Activated naive CD4-positive, alpha-beta T cell treated with anti-CD3 and anti-CD28 coated beads, Interleukin-2, amount 50 U/mL, for 24 hours (primary cell): Measurements from ENCODE around the gene MTG2.

ENCODE experiments used
- H3K27ac Mint-ChIP-seq: one replicate; pipeline ENCODE4 v1.8.0; 2021; ENCODE audit warnings: mild to moderate bottlenecking, mixed read lengths
- H3K27me3 Mint-ChIP-seq: one replicate; pipeline ENCODE4 v1.8.0; 2021; ENCODE audit warnings: mixed read lengths
- H3K36me3 Mint-ChIP-seq: one replicate; pipeline ENCODE4 v1.8.0; 2021; ENCODE audit warnings: mixed read lengths
- H3K4me1 Mint-ChIP-seq: one replicate; pipeline ENCODE4 v1.8.0; 2021; ENCODE audit warnings: mixed read lengths
- H3K4me3 Mint-ChIP-seq: one replicate; pipeline ENCODE4 v1.8.0; 2021; ENCODE audit warnings: mild to moderate bottlenecking, mixed read lengths
- H3K9me3 Mint-ChIP-seq: one replicate; pipeline ENCODE4 v1.8.0; 2021; ENCODE audit warnings: mixed read lengths

MTG2 gene

DNA sequence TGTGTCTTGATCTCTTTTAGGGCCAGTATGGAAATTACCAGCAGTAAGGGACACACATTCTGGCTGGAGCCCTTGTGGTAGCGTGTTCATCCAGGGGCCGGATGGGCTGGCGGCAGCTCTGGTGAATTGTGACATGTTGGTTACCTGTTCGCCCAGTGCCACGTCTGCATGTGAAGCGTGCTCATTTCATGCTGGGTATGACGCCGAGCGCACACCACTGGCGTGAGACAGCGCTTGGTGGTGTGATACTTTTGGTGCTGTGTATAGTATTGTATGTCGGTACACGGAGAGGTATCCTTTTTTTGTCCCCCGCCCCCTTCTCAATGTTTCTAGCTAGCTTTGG, 3.7 kb upstream of the MTG2 start:
- no peak overlapping the region for H3K27ac Mint-ChIP-seq
- H3K9me3 Mint-ChIP-seq, result no peaks in the 10 kb centered on the region
- H3K4me1 Mint-ChIP-seq, result peaks cover 16% of the 10 kb centered on the region
- peaks cover 4% of the 10 kb centered on the region for H3K36me3 Mint-ChIP-seq
- H3K27me3 Mint-ChIP-seq, result no peaks in the 10 kb centered on the region
- H3K4me3 Mint-ChIP-seq, result no peak overlapping the region

DNA sequence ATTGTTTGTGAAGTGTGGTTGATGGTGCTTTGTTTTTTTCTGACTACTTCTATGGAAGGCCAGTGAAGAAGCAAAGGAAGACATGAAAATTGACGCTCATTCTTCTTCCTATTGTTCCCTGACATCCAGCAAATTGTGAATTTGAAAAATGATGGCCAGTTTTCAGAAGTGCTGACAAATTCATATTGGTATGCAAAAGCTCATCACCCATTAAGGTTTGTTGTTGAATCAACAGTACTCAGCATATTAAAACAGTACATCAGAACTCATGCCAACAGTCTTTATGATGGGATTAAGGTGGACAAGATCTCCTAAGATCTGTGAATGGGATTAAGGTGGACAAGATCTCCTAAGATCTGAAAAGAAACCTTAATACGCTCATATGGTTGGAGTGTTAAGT, 1.0 kb upstream of the MTG2 start:
- Mint-ChIP-seq H3K4me3 (peak overlapping the region; percentile 92), H3K27me3 (no peaks in the 10 kb centered on the region), H3K9me3 (no peaks in the 10 kb centered on the region), H3K4me1 (peaks cover 28% of the 10 kb centered on the region), H3K36me3 (no peaks in the 10 kb centered on the region), H3K27ac (peak overlapping the region; percentile 95)

DNA sequence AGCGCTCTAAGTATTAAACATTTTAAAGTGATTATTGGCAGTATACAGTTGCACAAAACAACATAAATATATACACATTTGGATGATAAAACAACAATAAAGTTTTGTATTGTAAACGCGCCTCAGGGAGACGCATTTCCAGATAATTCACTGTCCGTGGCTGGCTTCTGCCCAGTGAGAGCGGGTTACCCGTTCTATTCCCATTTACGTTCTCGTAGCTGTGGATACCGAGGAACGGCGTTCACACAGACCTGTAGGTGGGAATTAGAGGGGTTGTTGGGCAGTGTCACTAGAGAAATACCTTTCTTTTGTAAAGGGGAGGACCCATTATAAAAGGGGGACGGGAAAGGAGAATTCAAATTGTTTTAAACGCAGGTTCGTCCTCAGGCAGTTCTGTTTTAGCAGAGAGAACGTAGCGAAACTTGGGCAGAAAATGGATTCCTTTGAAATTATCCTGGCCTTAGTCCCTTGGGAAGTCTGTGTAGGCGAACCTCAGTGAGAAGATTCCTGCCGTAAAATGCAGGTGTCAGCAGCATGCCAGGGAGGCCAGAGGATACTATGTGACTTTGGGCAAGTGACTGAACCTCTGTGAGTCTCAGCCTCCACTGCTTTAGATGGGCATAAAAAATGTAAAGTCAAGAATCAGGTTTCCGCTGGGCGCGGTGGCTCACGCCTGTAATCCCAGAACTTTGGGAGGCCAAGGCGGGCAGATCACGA, 756 bp downstream of the MTG2 start:
- H3K9me3 Mint-ChIP-seq, result no peaks in the 10 kb centered on the region
- no peaks in the 10 kb centered on the region for H3K27me3 Mint-ChIP-seq
- peak overlapping the region; percentile 92 for H3K4me3 Mint-ChIP-seq
- no peaks in the 10 kb centered on the region for H3K36me3 Mint-ChIP-seq
- peaks cover 39% of the 10 kb centered on the region for H3K4me1 Mint-ChIP-seq
- peak overlapping the region; percentile 87 for H3K27ac Mint-ChIP-seq

DNA sequence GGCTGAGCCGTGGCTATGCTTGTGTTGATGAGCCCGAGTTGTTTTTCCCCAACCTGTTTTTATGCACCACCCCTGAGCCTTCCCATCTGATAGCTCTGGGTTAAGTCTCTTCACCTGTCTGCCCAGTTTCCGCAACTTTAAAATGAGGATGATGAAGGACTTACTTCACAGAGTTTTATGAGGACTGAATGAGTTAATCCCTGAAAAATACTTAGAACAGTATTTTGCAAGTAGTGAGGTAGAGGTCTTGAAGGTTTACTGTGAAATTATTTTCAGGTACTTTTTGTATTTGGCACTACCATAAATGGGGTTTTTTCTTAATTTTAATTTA, 3.2 kb downstream of the MTG2 start:
- no peaks in the 10 kb centered on the region for H3K36me3 Mint-ChIP-seq
- no peak overlapping the region for H3K27ac Mint-ChIP-seq
- H3K4me3 Mint-ChIP-seq, result no peak overlapping the region
- H3K4me1 Mint-ChIP-seq, result peaks cover 39% of the 10 kb centered on the region
- H3K9me3 Mint-ChIP-seq, result no peaks in the 10 kb centered on the region
- H3K27me3 Mint-ChIP-seq, result no peaks in the 10 kb centered on the region

DNA sequence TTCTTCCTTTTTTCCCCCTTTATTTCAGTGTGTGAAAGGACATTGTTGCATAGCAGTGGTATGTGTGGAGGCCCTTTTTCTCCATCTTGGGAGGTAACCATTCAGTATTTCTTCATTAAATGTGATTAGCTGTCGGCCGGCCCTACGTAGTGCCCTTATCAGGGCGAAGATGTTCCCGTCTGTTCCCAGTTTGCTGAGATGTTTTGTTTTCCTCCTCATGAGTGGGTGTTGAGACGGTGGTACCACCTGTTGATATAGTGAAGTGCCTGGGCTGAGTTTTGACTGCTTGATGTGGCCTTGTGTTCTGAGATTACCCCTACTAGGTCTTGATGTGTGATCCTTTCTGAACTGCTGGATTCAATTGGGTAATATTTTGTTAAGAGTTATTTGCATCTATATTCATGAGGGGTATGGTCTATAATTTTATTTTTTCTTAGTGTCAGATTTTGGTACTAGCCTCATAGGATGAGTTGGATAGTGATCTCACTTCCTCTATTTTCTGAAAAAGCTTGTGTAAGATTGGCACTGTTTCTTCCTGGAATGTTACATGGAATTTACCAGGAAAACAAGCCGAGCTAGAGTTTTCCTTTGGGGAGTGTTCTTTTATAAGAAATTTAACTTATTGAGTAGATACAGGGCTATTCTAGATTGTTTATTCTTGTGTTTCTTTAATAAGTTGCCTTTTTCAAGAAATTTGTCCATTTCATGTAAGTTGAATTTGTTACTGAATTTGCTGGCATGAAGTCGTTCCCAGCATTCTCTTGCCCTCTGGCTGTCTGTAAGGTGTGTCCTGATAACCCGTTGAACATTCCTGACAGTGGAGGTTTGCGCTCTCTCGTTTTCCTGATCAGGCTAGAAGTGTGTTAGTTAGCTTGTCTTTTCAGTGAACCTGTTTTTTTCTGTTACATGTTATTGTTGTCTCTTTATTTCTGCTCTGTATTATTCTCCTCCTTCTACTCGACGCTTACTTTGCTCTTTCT, 4.3 kb downstream of the MTG2 start:
- H3K27ac Mint-ChIP-seq, result no peak overlapping the region
- H3K9me3 Mint-ChIP-seq, result no peaks in the 10 kb centered on the region
- no peaks in the 10 kb centered on the region for H3K36me3 Mint-ChIP-seq
- H3K4me1 Mint-ChIP-seq, result peaks cover 33% of the 10 kb centered on the region
- no peaks in the 10 kb centered on the region for H3K27me3 Mint-ChIP-seq
- H3K4me3 Mint-ChIP-seq, result no peak overlapping the region

DNA sequence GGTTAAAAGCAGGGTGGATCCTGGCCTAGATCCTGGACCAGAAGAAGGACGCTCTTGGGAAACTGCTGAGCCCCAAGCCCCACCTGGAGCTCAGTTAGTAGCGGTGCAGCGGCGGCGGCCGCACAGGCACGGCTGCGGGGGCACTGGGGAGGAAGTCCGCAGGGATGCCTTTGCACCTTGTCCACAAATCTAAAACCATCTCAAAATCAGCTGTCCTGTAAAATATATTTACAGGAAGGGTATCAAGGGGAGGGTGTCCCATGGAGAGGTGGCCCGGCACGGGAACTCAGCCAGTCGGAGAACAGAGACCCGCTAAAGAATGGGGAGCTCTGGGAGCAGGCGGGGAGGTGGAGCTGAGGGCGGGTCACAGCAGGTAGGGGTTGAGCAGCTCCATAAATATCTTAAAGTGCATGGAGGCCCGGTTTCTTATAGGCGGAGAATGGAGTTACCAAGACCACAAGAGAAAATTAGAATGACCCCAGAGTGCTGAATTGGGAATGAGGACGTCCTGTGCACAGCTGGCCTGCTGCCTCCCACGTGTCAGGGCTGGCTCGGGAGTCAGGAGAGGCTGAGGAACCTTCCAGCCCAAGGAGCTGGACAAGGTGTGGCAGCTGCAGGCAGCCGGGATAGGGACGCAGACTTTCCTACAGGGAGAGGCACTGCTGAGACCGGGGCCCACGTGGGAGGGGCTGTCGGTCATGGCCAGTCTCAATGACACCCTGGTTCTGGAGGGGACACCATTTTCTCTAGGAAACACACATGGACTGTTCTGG, 8.0 kb downstream of the MTG2 start:
- no peaks in the 10 kb centered on the region for H3K9me3 Mint-ChIP-seq
- H3K27ac Mint-ChIP-seq, result no peak overlapping the region
- peaks cover 2% of the 10 kb centered on the region for H3K36me3 Mint-ChIP-seq
- H3K4me1 Mint-ChIP-seq, result peaks cover 13% of the 10 kb centered on the region
- H3K27me3 Mint-ChIP-seq, result no peaks in the 10 kb centered on the region
- no peak overlapping the region for H3K4me3 Mint-ChIP-seq

DNA sequence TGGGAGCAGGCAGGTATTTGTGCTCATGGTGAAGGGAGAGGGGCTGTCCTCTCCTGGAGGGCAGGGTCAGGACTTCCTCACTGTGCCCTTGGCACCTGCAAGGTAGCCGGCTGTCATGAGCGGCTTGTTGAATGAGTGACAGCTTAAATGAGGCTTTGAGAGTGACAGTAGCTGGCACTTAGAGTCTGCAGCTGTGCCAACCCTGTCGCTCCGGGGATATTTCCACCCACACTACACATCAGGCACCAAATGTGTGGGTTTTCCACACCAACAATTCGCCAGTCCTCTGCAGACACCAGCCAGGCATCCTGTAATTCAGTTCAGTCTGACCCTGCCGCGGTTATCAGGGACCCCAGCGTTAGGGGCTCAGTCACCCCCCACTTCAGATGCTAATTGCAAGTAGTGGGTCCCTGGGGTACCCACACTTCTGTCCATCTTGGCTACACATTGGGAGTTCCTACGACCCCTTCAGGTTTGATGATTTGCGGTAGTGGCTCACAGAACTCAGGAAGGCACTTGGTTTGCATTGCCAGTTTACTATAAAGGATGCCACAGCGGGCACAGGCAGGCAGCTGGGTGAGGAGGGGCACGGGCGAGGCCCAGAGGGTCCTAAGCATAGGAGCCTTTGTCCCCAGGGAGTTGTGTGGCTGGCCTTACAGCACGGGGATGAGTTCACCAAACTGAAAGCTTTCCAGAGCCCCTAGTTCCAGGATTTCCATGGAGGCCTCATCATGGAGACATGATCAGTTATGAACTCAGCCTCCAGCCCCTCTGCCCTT, 9.1 kb downstream of the MTG2 start:
- no peak overlapping the region for H3K27ac Mint-ChIP-seq
- no peaks in the 10 kb centered on the region for H3K27me3 Mint-ChIP-seq
- H3K9me3 Mint-ChIP-seq, result no peaks in the 10 kb centered on the region
- no peak overlapping the region for H3K4me3 Mint-ChIP-seq
- H3K4me1 Mint-ChIP-seq, result peaks cover 9% of the 10 kb centered on the region
- H3K36me3 Mint-ChIP-seq, result peaks cover 2% of the 10 kb centered on the region

DNA sequence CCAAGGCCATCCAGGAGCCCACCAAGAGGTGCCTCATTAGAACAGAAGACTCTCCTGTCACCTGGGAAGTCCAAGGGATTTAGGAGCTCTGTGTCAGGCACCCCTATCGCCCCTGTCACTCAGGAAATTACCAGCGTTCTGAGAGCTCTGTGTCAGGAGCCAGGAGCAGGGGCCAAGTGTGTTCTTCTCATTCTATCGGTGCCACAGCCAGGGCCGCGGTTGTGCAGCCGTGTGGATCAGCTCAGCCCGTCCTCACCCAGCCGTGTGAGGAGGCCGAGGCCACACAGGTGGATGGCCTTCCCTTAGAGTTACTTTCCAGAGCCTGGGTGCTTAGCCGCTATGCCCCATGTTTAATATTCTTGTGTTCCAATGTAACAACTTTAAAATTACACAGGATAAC, 9.8 kb downstream of the MTG2 start:
- H3K4me3 Mint-ChIP-seq, result no peak overlapping the region
- peaks cover 2% of the 10 kb centered on the region for H3K36me3 Mint-ChIP-seq
- H3K27ac Mint-ChIP-seq, result no peak overlapping the region
- no peaks in the 10 kb centered on the region for H3K27me3 Mint-ChIP-seq
- H3K4me1 Mint-ChIP-seq, result peaks cover 3% of the 10 kb centered on the region
- no peaks in the 10 kb centered on the region for H3K9me3 Mint-ChIP-seq

DNA sequence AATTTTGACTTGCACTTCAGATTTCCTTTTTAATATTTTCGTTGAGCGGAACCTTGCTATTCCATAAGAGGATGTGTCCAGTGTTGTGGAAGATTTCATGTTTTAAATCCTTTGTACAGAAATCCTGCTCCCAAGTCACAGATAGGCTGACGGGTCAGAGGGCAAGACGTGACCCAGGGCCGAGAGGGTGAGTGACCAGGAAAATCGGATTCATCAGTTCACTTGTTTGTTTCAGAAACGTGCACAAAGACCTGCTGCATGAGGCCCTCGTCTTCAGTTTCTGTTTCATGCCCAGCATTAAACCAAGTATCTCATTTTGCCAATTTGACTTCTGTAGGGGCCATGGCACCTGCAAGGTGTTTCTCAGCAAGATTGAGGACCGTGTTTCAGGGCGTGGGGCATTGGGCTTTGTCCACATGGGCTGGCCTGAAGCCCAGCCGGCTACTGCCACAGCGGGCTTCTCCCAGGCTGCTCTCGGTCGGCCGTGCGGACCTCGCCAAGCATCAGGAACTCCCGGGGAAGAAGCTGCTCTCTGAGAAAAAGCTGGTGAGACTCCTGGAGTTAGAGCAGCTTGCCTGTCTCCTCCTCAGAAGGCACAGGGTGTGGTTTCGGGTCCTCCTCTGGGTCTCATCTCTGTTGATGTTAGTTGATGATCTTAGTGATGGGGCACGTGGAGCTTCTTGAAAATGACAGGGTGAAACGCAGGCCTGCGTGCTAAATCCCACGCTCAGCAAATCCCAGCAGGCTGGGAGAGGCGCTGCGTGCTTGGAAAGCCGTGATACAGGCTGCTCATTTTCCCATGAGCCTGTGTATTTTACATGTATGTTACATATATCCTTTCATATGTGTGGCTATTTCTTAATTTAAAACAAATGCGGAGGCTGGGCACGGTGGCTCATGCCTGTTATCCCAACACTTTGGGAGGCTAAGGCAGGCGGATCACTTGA, 10.5 kb downstream of the MTG2 start:
- H3K36me3 Mint-ChIP-seq, result peaks cover 2% of the 10 kb centered on the region
- H3K27ac Mint-ChIP-seq, result no peak overlapping the region
- no peaks in the 10 kb centered on the region for H3K4me1 Mint-ChIP-seq
- no peaks in the 10 kb centered on the region for H3K9me3 Mint-ChIP-seq
- H3K4me3 Mint-ChIP-seq, result no peak overlapping the region
- no peaks in the 10 kb centered on the region for H3K27me3 Mint-ChIP-seq

DNA sequence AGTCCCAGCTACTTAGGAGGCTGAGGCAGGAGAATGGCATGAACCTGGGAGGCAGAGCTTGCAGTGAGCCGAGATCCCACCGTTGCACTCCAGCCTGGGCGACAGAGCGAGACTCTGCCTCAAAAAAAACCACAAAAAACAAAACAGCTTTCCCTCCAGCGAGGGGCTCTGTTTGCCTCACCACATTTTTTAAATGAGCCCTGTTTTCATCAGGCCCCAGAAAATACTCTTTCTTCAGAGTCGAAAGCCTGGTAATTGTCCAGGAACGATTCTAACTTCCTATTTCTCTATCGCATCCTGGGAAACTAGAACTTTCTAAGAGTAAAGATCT, 12.2 kb downstream of the MTG2 start:
- no peaks in the 10 kb centered on the region for H3K27me3 Mint-ChIP-seq

DNA sequence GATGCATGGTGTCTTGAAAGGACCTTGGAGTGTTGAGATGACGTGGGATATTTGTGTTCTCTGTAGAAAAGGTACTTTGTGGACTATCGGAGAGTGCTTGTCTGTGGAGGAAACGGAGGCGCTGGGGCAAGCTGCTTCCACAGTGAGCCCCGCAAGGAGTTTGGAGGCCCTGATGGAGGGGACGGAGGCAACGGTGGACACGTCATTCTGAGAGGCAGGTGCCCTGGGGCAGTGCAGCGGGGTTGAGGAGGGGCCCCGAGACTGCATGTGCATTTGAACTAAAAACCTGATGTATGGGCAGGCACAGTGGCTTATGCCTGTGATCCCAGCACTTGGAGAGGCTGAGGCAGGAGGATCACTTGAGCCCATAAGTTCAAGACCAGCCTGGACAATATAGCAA, 12.9 kb downstream of the MTG2 start:
- no peaks in the 10 kb centered on the region for H3K9me3 Mint-ChIP-seq
- peaks cover 7% of the 10 kb centered on the region for H3K36me3 Mint-ChIP-seq
- no peak overlapping the region for H3K27ac Mint-ChIP-seq
- H3K4me1 Mint-ChIP-seq, result no peaks in the 10 kb centered on the region
- no peak overlapping the region for H3K4me3 Mint-ChIP-seq
- no peaks in the 10 kb centered on the region for H3K27me3 Mint-ChIP-seq

More for the DNA sequence above, 12.2 kb downstream of the MTG2 start:
- peaks cover 6% of the 10 kb centered on the region for H3K36me3 Mint-ChIP-seq
- H3K4me1 Mint-ChIP-seq, result no peaks in the 10 kb centered on the region
- H3K4me3 Mint-ChIP-seq, result no peak overlapping the region
- no peak overlapping the region for H3K27ac Mint-ChIP-seq
- H3K9me3 Mint-ChIP-seq, result no peaks in the 10 kb centered on the region

DNA sequence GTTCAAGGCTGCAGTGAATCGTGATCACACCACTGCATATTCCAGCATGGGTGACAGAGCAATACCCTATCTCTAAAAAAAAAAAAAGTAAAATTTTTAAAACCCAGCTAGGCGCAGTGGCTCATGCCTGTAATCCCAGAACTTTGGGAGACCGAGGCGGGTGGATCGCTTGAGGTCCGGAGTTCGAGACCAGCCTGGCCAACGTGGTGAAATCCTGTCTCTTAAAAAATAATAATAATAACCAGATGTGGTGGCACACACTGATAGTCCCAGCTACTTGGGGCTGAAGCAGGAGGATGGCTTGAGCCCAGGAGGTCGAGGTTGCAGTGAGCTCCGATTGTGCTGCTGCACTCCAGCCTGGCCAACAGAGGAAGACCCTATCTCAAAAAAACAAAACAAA, 13.5 kb downstream of the MTG2 start:
- Mint-ChIP-seq H3K27ac (no peak overlapping the region), H3K4me1 (no peaks in the 10 kb centered on the region), H3K27me3 (no peaks in the 10 kb centered on the region), H3K9me3 (no peaks in the 10 kb centered on the region), H3K4me3 (no peak overlapping the region), H3K36me3 (peaks cover 7% of the 10 kb centered on the region)

DNA sequence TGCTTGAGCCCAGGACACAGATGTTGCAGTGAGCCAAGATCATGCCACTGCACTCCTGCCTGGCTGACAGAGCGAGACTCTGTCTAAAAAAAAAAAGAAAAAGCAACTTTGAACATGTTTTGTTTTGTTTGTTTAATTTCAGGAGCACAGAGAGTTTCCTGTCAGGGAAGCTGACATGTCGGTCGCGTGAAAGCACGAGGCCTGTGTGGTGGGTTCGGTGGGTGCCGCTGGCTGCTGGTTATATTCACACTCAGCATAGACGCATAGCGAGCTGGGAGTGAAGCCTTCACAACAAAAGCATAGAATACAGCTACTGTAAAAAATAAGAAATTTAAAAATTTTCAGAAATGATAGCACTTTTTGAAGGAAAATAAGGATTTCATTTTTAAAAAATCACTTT, 14.5 kb downstream of the MTG2 start:
- Mint-ChIP-seq H3K4me1 (no peaks in the 10 kb centered on the region), H3K4me3 (no peak overlapping the region), H3K27ac (no peak overlapping the region), H3K9me3 (no peaks in the 10 kb centered on the region), H3K27me3 (no peaks in the 10 kb centered on the region), H3K36me3 (peaks cover 10% of the 10 kb centered on the region)

DNA sequence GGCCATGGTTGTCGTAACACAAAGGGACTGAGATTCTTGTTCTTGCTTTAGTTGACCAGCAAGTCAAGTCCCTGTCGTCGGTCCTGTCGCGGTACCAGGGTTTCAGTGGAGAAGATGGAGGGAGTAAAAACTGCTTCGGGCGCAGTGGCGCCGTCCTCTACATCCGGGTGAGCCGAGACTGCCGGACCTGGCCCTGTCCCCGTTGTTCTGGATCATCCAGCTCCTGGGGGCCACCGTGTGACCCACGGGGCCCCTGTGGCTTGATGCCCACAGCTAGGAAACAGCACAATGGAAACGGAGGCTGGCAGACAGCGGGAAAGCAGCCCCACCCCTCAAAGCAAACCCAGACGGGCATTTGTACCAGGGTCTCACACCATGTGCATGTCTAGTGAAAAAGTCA, 15.0 kb downstream of the MTG2 start:
- no peaks in the 10 kb centered on the region for H3K4me1 Mint-ChIP-seq
- peaks cover 10% of the 10 kb centered on the region for H3K36me3 Mint-ChIP-seq
- no peaks in the 10 kb centered on the region for H3K27me3 Mint-ChIP-seq
- no peaks in the 10 kb centered on the region for H3K9me3 Mint-ChIP-seq
- no peak overlapping the region for H3K27ac Mint-ChIP-seq
- H3K4me3 Mint-ChIP-seq, result no peak overlapping the region
